CD4-positive, alpha-beta T cell treated with Interleukin-4 for 1 hour (primary cell): ENCODE data around the gene GSS.

Source experiments
- DNase-seq, 2 donors: peaks; one replicate each; pipeline ENCODE4 v3.0.0-alpha.2; 2020 to 2022

GSS gene

DNA sequence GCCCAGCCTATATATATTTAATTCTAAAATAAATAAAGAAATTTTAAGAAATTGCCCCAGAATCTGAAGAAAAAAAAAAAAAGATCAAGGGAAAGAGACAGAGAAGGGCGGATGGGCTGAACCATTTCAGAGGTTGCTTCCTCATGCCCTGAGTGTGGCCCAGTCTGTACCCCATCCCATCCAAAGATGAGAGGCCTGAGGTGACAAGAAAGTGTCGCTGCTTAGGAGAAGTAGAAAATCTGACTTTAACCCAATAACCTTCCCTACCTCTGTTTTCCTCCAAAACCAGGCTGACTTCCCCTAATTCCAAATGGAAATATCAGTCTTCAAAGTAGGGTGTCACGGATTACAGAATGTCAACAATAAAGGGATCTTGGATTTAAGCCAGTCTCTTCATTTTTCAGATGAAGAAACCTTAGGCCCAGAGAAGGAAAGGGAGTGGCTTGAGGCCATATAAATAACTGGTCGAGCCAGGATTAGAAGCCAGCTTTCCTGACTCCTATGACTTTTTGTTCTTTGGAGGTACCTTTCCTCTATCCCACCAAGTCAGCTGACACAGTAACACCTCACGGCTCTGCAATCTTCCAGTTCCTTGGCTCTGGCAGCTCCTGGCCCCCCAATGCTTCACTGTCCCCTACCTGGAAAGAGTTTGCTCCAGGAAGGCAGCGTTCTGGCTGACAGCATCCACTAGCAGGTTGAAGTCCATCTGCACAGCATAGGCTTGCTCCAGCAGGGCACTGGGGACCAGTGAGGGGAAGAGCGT is 10.1 kb downstream of the GSS start:
- DNase-seq = no peak

DNA sequence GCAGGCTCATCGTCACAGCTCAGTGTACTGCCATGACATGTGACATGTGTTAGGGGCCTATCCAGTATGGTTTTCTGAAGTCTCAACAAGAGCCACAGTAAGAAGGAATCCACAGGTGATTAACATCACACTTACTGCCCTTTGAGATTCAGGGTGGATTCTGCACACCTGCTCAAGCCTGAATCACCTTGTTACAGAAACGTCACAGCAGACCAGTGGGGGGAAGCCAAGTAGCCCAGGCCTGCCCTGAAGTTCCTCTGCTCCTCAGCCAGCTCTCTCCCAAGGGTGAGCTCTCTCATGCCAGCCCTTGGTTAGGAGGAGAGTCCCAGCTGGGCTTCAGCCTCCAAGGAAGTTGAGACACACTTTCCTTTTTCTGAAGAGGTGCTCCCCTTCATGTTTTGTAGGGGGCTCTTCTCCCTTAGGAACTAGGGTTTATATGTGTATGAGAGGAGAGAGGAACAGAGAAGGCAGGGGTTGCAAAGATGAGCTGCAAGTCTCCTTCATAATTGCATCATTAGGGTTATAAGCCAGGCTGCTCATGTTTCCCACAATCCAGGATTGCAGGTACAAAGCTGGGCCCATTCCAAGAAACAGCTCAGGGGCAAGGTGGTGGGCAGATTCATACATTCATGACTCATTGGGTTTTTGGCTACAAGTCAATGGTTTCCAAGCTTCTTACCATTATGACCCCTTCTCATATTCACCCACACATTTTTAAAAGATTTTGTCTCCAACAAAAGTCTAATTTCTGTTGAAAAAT is 11.6 kb downstream of the GSS start:
- no peak for DNase-seq

DNA sequence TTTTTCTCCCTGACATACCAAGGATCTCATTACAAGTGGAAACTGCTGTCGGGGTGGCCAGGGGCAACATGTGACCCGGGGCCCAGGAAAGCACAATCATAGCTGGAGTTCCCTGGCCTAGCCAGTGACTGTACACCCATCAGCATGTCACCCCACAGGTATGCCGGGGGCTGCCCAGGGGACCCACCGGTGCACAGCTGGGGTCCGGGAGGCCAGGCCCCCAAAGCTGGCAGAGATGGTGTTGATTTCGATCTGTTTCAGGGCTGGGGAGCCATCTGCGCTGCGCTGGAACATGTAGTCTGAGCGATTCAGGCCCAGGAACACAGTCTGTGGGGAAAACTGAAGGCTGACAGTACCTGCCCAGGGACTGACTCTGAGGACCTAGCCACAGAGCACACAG is 13.3 kb downstream of the GSS start:
- no peak for DNase-seq

- no peak for DNase-seq
Observed at GRCh38 chr20:34941226-34941625, 14.4 kb downstream of the GSS start.

GRCh38 chr20:34940081-34940481 is 15.5 kb downstream of the GSS start:
- DNase-seq = no peak

GRCh38 chr20:34938466-34939163 is 17.0 kb downstream of the GSS start:
- peak in 1 of 2 donors; percentile 25 for DNase-seq

DNA sequence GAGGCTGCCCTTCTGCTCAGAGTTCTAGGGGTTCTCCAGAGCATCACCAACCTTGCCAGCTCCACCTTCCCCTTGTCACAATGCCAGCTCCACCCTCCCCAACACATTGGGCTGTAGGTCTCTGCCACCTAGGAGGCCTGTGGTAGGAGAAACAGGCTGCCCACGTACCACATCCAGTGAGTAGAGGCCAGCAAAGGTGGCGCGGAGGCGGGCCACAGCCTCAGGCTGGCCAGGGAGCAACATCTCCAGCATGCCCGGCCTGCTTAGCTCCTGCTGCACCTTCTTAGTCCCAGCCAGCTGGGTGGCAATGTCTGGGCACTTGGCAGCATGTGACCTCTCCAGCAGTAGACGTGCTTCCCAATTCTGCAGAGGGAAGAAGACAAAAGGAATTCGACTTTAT is 23.8 kb downstream of the GSS start:
- DNase-seq = no peak

GRCh38 chr20:34928411-34928810 is 27.2 kb downstream of the GSS start:
- DNase-seq = no peak

DNA sequence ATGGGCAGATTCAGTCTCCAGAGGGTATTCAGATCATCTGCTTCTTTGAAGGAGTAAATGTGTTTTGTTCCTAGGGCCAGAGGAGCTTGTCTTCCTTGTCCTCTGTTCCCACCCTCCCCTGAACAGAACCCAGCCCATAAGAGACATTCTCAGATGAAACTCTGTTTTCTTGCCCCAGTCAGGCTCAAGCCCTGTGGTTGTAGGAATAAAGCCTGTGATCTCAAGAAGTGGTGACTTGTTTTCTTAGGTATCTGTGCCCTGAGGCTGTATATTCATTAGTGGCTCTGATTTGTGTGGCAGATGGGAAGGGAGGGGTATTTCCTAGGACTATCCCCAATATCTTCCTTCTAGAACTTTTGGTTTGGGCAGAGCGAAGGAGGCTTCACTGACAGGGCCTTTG is 27.9 kb downstream of the GSS start:
- no peak for DNase-seq

DNA sequence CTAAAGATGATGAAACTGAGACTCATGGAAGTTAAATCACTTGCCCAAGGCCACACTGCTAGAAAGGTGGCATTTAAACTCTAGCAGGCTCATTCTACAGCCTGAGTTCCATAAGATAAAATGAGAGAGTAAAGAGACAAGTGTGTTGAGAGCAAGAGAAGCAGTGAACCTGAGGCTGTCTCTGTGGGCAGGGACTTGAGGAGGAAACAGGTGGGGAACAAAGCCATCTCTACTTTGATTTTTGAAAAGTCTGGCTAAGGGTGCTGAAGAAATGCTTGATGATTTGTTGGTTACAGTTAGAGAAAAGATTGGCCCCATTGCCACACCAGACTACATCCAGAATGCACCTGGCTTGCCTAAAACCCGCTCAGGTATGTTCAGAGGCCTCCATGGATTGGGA is 29.0 kb downstream of the GSS start:
- no peak for DNase-seq

- DNase-seq = no peak
Observed at GRCh38 chr20:34925981-34926380, 29.6 kb downstream of the GSS start.

DNA sequence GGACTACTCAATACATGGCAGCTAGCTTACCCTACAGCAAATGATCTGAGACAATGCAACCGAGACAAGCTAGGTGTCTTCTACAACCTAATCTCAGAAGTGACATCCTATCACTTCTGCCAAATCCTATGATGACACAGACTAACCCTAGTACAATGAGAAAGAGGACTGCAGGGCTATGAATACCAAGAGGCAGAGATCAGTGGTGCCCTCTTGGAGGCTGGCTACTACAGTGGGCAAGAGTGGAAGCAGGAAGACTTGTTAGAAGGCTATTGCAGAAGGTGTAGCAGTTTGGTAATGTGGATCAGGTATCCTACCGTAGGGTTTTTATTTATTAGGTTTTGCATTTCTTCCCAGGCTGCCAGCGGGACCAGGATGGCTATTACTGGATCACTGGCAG is 30.3 kb downstream of the GSS start:
- no peak for DNase-seq

DNA sequence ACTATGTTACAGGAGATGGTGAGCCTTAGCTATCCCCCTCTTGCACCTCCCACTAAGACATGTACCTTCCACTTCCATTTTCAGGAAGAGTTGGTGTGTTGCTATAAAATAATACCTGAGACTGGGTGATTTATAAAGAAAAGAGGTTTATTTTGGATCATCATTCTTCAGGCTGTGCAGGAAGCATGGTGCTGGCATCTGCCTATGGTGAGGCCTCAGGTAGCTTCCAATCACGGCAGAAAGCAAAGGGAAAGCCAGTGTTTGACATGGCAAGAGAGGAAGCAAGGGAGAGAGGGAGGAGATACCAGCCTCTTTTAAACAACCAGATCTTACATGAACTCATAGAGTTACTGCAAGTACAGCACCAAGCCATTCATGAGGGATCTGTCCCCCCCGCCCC is 32.2 kb downstream of the GSS start:
- no peak for DNase-seq

- DNase-seq = no peak
Observed at GRCh38 chr20:34922654-34923381, 32.8 kb downstream of the GSS start.

GRCh38 chr20:34921436-34921835 is 34.2 kb downstream of the GSS start:
- no peak for DNase-seq

- no peak for DNase-seq
Observed at GRCh38 chr20:34920055-34920454, 35.6 kb downstream of the GSS start.

DNA sequence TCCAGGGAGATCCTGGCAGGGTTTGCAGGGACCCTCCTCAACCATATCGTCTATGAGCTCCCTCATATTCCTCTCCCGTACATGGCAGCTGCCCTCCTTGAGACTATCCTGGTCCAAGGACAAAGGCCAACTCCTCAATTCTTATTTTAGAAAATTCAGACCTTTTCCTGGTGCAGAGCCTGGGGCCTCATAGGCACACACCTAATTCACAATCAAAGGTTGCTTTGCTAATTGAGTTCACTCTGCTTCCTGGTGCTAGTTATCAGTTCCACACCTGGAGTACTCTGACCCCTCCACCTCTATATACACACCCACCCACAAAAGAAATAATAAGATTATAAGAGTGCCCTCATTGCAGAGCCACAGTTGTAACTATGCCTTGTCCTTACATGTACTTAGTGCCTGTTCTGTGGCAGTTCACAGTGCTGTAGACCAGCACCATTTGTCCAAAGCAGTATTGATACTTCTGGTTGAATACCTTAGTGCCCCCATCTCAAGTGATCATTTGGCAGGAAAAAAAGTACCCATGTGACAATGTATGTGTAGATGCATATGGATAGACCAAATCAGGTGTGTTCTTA is 38.7 kb downstream of the GSS start:
- no peak for DNase-seq

- no peak for DNase-seq
Observed at GRCh38 chr20:34915749-34916455, 39.7 kb downstream of the GSS start.

- no peak for DNase-seq
Observed at GRCh38 chr20:34915131-34915530, 40.5 kb downstream of the GSS start.

GRCh38 chr20:34907616-34908469 is 47.8 kb downstream of the GSS start:
- no peak for DNase-seq

DNA sequence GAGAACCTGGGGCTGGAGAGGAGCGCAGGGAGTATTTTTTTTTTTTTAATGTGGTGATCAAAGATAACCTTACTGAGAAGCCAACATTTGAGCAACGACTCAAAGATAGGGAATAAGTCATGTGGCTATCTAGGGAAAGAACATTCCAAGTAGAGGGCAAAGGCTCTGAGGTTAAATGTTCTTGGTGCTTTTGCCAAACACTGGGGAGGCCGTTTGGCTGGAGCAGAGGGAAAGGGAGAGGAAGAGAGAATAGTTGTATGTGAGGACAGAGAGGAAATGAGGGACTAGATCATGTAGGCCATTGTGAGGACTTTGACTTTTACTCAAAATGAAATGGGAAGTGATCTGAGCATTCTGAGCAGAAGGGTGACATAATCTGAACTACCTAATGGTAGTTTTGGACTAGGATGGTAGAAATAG is 51.4 kb downstream of the GSS start:
- DNase-seq = no peak
